Progenitor cell of endocrine pancreas (in vitro differentiated cells): ENCODE data around the gene MPC1. TPM values are rescaled to one million over a fixed set of nuclear protein-coding genes. Genes with fewer than 3 reads are reported as not detected.

Experiments used
- DNase-seq: peaks from one replicate; pipeline ENCODE4 v3.0.0; 2021; ENCODE audit warnings: low spot score; ENCODE audit not compliant: unreplicated experiment
- H3K27ac Mint-ChIP-seq: 2 replicates; pipeline ENCODE4 v1.8.0; 2021; ENCODE audit warnings: mild to moderate bottlenecking, moderate library complexity, mixed read lengths
- H3K27me3 Mint-ChIP-seq: 2 replicates; pipeline ENCODE4 v1.8.0; 2021; ENCODE audit warnings: mixed read lengths
- H3K36me3 Mint-ChIP-seq: 2 replicates; pipeline ENCODE4 v1.8.0; 2022; ENCODE audit warnings: mixed read lengths; ENCODE audit not compliant: insufficient read depth
- H3K4me1 Mint-ChIP-seq: 2 replicates; pipeline ENCODE4 v1.8.0; 2021; ENCODE audit warnings: low read depth, mixed read lengths
- H3K4me3 Mint-ChIP-seq: 2 replicates; pipeline ENCODE4 v1.8.0; 2021; ENCODE audit warnings: low read depth, mild to moderate bottlenecking, moderate library complexity, mixed read lengths
- H3K9me3 Mint-ChIP-seq: 2 replicates; pipeline ENCODE4 v1.8.0; 2021; ENCODE audit warnings: low read depth, mixed read lengths
- CTCF ChIP-seq: fragments of 200-600 bp; sonication (generic); IDR thresholded peaks from one replicate; pipeline ENCODE4 v1.5.0; 2021; ENCODE audit warnings: antibody characterized with exemption, mild to moderate bottlenecking; ENCODE audit not compliant: unreplicated experiment
- total RNA-seq: library from RNA; stranded (reverse); gene quantifications from 2 replicates; pipeline ENCODE4 v1.2.1, GENCODE V29; 2021

MPC1 gene
- total RNA-seq, 1 donor from 2014 or later = 20.3 TPM

GRCh38 chr6:166417285-166417691 lies 34.5 kb upstream of the MPC1 start:
- peaks cover 23% of the 10 kb centered on the region for H3K36me3 Mint-ChIP-seq
- H3K4me1 Mint-ChIP-seq = no peaks in the 10 kb centered on the region
- no peak for DNase-seq
- H3K4me3 Mint-ChIP-seq = no peak overlapping the region
- no peak overlapping the region for H3K27ac Mint-ChIP-seq
- H3K9me3 Mint-ChIP-seq = peaks cover 3% of the 10 kb centered on the region
- no peak for TF ChIP-seq CTCF
- H3K27me3 Mint-ChIP-seq = no peaks in the 10 kb centered on the region

DNA sequence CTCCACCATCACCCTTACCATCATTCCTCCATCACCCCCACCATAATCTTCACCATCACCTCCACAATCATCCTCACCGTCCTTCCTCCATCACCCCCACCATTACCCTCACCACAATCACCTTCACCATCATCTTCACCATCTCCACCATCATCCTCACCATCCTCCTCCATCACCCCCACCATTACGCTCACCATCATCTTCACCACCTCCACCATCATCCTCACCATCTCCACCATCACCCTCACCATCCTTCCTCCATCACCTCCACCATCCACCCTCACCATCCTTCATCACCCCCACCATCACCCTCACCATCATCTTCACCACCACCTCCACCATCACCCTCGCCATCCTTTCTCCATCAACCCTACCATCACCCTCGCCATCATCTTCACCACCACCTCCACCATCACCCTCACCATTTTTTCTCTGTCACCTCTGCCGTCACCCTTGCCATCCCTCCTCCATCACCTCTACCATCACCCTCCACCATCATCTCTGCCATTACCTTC lies 33.1 kb upstream of the MPC1 start:
- no peak for DNase-seq
- TF ChIP-seq CTCF = no peak
- Mint-ChIP-seq H3K27me3 (no peaks in the 10 kb centered on the region), H3K9me3 (peaks cover 3% of the 10 kb centered on the region), H3K4me3 (no peak overlapping the region), H3K27ac (no peak overlapping the region), H3K4me1 (no peaks in the 10 kb centered on the region), H3K36me3 (peaks cover 24% of the 10 kb centered on the region)

GRCh38 chr6:166415306-166415705 lies 32.6 kb upstream of the MPC1 start:
- Mint-ChIP-seq H3K4me1 (no peaks in the 10 kb centered on the region), H3K27ac (no peak overlapping the region), H3K36me3 (peaks cover 24% of the 10 kb centered on the region), H3K4me3 (no peak overlapping the region), H3K9me3 (peaks cover 3% of the 10 kb centered on the region), H3K27me3 (no peaks in the 10 kb centered on the region)
- TF ChIP-seq CTCF = no peak
- DNase-seq = no peak

DNA sequence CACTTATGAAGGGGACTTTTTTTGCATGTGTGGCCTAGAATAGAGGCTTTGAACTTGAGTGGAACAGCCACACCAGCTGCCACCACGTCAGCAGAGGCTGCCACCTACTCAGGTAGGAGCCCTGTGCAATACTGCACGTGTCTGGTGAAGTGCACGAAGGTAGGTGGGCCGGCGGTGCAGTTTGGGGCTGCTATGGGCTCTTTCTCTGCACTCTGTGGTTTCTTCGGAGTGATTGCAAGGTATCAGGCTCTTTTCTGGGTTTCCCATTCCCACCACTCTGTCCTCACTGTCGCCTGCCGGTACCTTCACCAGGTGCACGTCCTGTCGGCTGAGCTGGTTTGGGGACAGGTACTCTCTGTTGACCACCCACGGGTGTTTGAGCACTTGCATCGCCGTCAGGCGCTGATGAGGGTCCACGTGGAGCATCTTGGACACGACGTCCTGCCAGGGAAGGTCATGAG lies 30.8 kb upstream of the MPC1 start:
- Mint-ChIP-seq H3K27ac (no peak overlapping the region), H3K4me1 (peaks cover 11% of the 10 kb centered on the region), H3K4me3 (no peak overlapping the region), H3K27me3 (no peaks in the 10 kb centered on the region), H3K36me3 (peaks cover 22% of the 10 kb centered on the region), H3K9me3 (peaks cover 3% of the 10 kb centered on the region)
- no peak for TF ChIP-seq CTCF
- DNase-seq = no peak

DNA sequence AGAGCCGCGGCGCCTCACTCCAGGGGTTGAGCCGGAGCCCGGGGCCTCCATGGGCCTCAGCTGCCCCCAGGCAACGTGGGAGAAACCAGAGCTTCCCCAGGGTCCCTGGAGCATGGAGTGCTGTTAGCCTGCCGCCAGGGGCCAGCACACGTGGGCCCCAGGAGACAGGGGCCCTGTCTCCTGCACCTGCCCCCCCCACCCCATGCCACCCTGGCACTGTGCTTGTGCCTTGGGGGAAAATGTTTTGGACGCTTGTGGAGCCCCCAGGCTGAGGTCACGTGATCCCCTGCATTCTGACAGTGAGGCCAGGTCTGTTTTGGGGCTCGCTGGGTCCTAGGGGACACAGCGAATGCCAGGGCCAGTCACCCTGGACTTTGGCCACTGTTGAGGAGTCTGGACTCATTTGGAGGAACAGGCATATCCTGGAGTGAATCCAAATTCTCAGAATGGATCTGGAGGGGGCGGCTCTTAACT lies 30.2 kb upstream of the MPC1 start:
- H3K9me3 Mint-ChIP-seq = peaks cover 3% of the 10 kb centered on the region
- peaks cover 18% of the 10 kb centered on the region for H3K36me3 Mint-ChIP-seq
- no peak for DNase-seq
- H3K27ac Mint-ChIP-seq = no peak overlapping the region
- H3K4me1 Mint-ChIP-seq = peaks cover 11% of the 10 kb centered on the region
- TF ChIP-seq CTCF = no peak
- H3K27me3 Mint-ChIP-seq = no peaks in the 10 kb centered on the region
- no peak overlapping the region for H3K4me3 Mint-ChIP-seq
